K562 (cell line): ENCODE data around the gene BCAS3. TPM values are rescaled to one million over a fixed set of nuclear protein-coding genes. Genes with fewer than 3 reads are reported as not detected.
A peak's percentile ranks its signal among the peaks of the same experiment; 100 is the strongest.

Experiments
- ATAC-seq: fragments of 200-7000 bp; cut with Tn5 transposase; 3 replicates; pipeline ENCODE4 v1.9.1; 2020; ENCODE audit warnings: moderate library complexity
- BruUV-seq: library from RNA; stranded (reverse); fragments of 400-500 nt; replicated peaks from 2 replicates; lab custom pipeline; 2021; lab: Mats Ljungman, UMichigan
- CTCF ChIA-PET: fragments of 300-600 bp; formaldehyde crosslinking; extraction: SDS; loops from one replicate; lab custom pipeline; 2021; ENCODE audit warnings: low intra/inter-chr PET ratio; lab: Yijun Ruan, JAX
- POLR2A ChIA-PET: fragments of 300-600, 350-650 bp; sonication (Branson Sonifier 250); formaldehyde crosslinking; extraction: SDS; loops from one replicate; lab custom pipeline; 2021; ENCODE audit warnings: antibody characterized with exemption, inconsistent platforms; lab: Yijun Ruan, JAX
- DNase-seq, 4 experiments: peaks; one replicate each; pipeline versions ENCODE4 v3.0.0 to v3.0.0-alpha.2; 2011 to 2018; ENCODE audit warnings: low spot score in 3 of 4, mixed read lengths in 3 of 4; ENCODE audit errors: extremely low read depth in 1 of 4
- FAIRE-seq: peaks from 2 replicates; lab custom pipeline; 2011; peaks lifted over from hg19 to GRCh38; lab: Jason Lieb, UNC
- H2AFZ ChIP-seq: 2 replicates; pipeline ENCODE4 v1.6.0; 2011; ENCODE audit warnings: low read depth, low read length, control low read depth, inconsistent platforms
- H3K27ac ChIP-seq: fragments of 200-600 bp; 3 replicates; pipeline ENCODE4 v1.8.0; 2011; ENCODE audit warnings: low read depth, mild to moderate bottlenecking, control low read depth, inconsistent platforms, low read length, moderate library complexity, mixed read lengths; ENCODE audit errors: extremely low read depth
- H3K27me3 ChIP-seq, 2 experiments: fragments of 300-600 bp in 1 of 2; 2 replicates in 1 of 2; 3 replicates in 1 of 2; pipeline versions ENCODE4 v1.6.0 to v1.8.0; 2011; ENCODE audit warnings: inconsistent platforms in 2 of 2, low read length in 2 of 2, mild to moderate bottlenecking in 1 of 2, mixed read lengths in 1 of 2, moderate library complexity in 1 of 2; ENCODE audit not compliant: control insufficient read depth in 2 of 2, insufficient read depth in 2 of 2
- H3K36me3 ChIP-seq: fragments of 300-600 bp; 3 replicates; pipeline ENCODE4 v1.8.0; 2011; ENCODE audit warnings: mild to moderate bottlenecking, low read length, inconsistent platforms; ENCODE audit not compliant: control insufficient read depth, insufficient read depth
- H3K4me1 ChIP-seq, 2 experiments: fragments of 200-600 bp in 1 of 2; replicated peaks in 1 of 2; 2 replicates in 1 of 2; 3 replicates in 1 of 2; pipeline versions ENCODE4 v1.5.1 to v1.8.0; 2011; ENCODE audit warnings: inconsistent platforms in 2 of 2, low read length in 2 of 2, mild to moderate bottlenecking in 1 of 2, mixed read lengths in 1 of 2, moderate library complexity in 1 of 2; ENCODE audit not compliant: control insufficient read depth in 2 of 2, insufficient read depth in 2 of 2
- H3K4me2 ChIP-seq: 2 replicates; pipeline ENCODE4 v1.6.1; 2011; ENCODE audit warnings: low read length, control low read depth, inconsistent platforms, mixed read lengths; ENCODE audit not compliant: insufficient read depth
- H3K4me3 ChIP-seq: fragments of 200-600 bp; sonication (generic), shearing (Covaris generic); 2 replicates; pipeline ENCODE4 v1.5.1; 2016; ENCODE audit warnings: control low read depth, inconsistent platforms
- H3K79me2 ChIP-seq: fragments of 200-600 bp; 3 replicates; pipeline ENCODE4 v1.8.0; 2011; ENCODE audit warnings: low read length, inconsistent platforms; ENCODE audit not compliant: control insufficient read depth, insufficient read depth
- H3K9ac ChIP-seq, 2 experiments: 2 replicates each; pipeline versions ENCODE4 v1.6.0 to v1.6.1; 2011; ENCODE audit warnings: low read depth in 2 of 2, low read length in 2 of 2, control low read depth in 1 of 2, inconsistent platforms in 1 of 2, mild to moderate bottlenecking in 1 of 2, mixed read lengths in 1 of 2; ENCODE audit not compliant: insufficient read depth in 1 of 2
- H3K9me1 ChIP-seq: one replicate; pipeline ENCODE4 v1.6.0; 2011; ENCODE audit warnings: inconsistent platforms, mild to moderate bottlenecking, low read length, moderate library complexity; ENCODE audit not compliant: control insufficient read depth, insufficient read depth
- H3K9me3 ChIP-seq: replicated peaks from 2 replicates; pipeline ENCODE4 v1.5.1; 2011; ENCODE audit warnings: low read depth, low read length, inconsistent platforms; ENCODE audit not compliant: control insufficient read depth, insufficient read depth
- H4K20me1 ChIP-seq: replicated peaks from 2 replicates; pipeline ENCODE4 v1.6.1; 2011; ENCODE audit warnings: low read length, inconsistent platforms, mixed read lengths; ENCODE audit not compliant: control insufficient read depth, insufficient read depth
- IFI16 ChIP-seq: fragments of 250-450 bp; sonication (Bioruptor Pico); IDR thresholded peaks from 2 replicates; pipeline ENCODE4 v2.1.2; 2022; ENCODE audit warnings: mild to moderate bottlenecking, inconsistent platforms
- NCOA1 ChIP-seq: fragments of 450-650 bp; IDR thresholded peaks from 2 replicates; pipeline ENCODE4 v1.6.1; 2016; ENCODE audit warnings: low read depth
- PHTF2 ChIP-seq: fragments of 250-450 bp; sonication (Bioruptor Pico); IDR thresholded peaks from 2 replicates; pipeline ENCODE4 v1.5.0; 2021; ENCODE audit warnings: mild to moderate bottlenecking
- PYGO2 ChIP-seq: fragments of 450-650 bp; IDR thresholded peaks from 2 replicates; pipeline ENCODE4 v1.6.1; 2016; ENCODE audit warnings: mild to moderate bottlenecking, missing genetic modification characterization, moderate library complexity, missing compliant biosample characterization
- SAFB2 ChIP-seq: fragments of 200-400 bp; formaldehyde crosslinking; IDR thresholded peaks from 2 replicates; pipeline ENCODE4 v1.6.1; 2018; ENCODE audit warnings: borderline replicate concordance, low read length, low read depth, moderate library complexity; ENCODE audit not compliant: severe bottlenecking
- WGBS: fragments of 100-300 bp; shearing (Covaris generic); methylation state at CpG from one replicate; pipeline ENCODE4 v1.1.6; 2016; ENCODE audit warnings: low coverage, mixed read lengths; ENCODE audit not compliant: insufficient coverage; ENCODE audit errors: missing lambda C conversion rate; 5-methylcytosine and 5-hydroxymethylcytosine counted together
- in situ Hi-C: fragments of 300-500 bp; cut with MboI; formaldehyde crosslinking; loops from 4 replicates; pipeline ENCODE4 v1.15.0; 2018; ENCODE audit warnings: inconsistent platforms, mixed read lengths
- intact Hi-C: fragments of 100-400 bp; cut with micrococcal nuclease; formaldehyde crosslinking; loops from 2 replicates; pipeline ENCODE4 v1.14.2; 2022
- polyA plus RNA-seq, 8 experiments: library from polyadenylated mRNA; depleted of rRNA in 4 of 8; stranded (reverse) in 5 of 8; unstranded in 3 of 8; fragments of >200 nt; fragmentation: Nextera tagmentation in 2 of 8; fragmentation: Illumina TruSeq in 1 of 8; extraction: Ambion mirVana in 2 of 8; extraction: Trizol in 1 of 8; gene quantifications; 2 replicates each; pipeline versions ENCODE4 v1.2.1 to v1.2.3, GENCODE V29; 2011 to 2014; ENCODE audit warnings: inconsistent platforms in 1 of 8, missing spikeins in 1 of 8
- total RNA-seq, 7 experiments: library from RNA; depleted of rRNA in 6 of 7; stranded (reverse); fragments of >200 nt in 6 of 7; fragmentation: Illumina TruSeq in 2 of 7; extraction: Trizol in 2 of 7; gene quantifications; 2 replicates each; pipeline versions ENCODE4 v1.2.1 to v1.2.3, GENCODE V29; 2011 to 2021; ENCODE audit warnings: low replicate concordance in 1 of 7
- TF ChIP-seq, protein P1 (sequence below), 2 experiments: fragments of 250-450 bp in 1 of 2; fragments of 450-650 bp in 1 of 2; sonication (Bioruptor Pico) in 1 of 2; IDR thresholded peaks; 2 replicates each; pipeline versions ENCODE4 v1.6.1 to v1.8.0; 2016 to 2021; ENCODE audit warnings: mild to moderate bottlenecking in 2 of 2, moderate library complexity in 2 of 2, missing compliant biosample characterization in 1 of 2, missing genetic modification characterization in 1 of 2
- TF ChIP-seq, protein P2 (sequence below): fragments of 450-650 bp; IDR thresholded peaks from 2 replicates; pipeline ENCODE4 v1.6.1; 2017; ENCODE audit warnings: antibody characterized with exemption, mild to moderate bottlenecking
- TF ChIP-seq, protein P3 (sequence below), 2 experiments: fragments of 200-800 bp in 1 of 2; sonication (Bioruptor generic) in 1 of 2; sonication (generic) in 1 of 2; formaldehyde crosslinking in 1 of 2; IDR thresholded peaks in 1 of 2; conservative IDR thresholded peaks in 1 of 2; 2 replicates each; pipeline versions ENCODE4 v1.5.0 to v1.6.1; 2016 to 2020; ENCODE audit warnings: missing compliant biosample characterization in 1 of 2, missing genetic modification characterization in 1 of 2, missing genetic modification reagents in 1 of 2
- TF ChIP-seq, protein P4 (sequence below): fragments of 450-650 bp; conservative IDR thresholded peaks from 2 replicates; pipeline ENCODE4 v1.6.1; 2016; ENCODE audit warnings: missing genetic modification characterization, low read depth, mild to moderate bottlenecking, control low read depth, missing compliant biosample characterization
- TF ChIP-seq, protein P5 (sequence below): fragments of 250-450 bp; sonication (Bioruptor Pico); IDR thresholded peaks from 2 replicates; pipeline ENCODE4 v1.5.0; 2021; ENCODE audit warnings: mild to moderate bottlenecking, borderline replicate concordance

Gene BCAS3
- total and polyA plus RNA-seq, 9 of the 15 experiments (the other 6 are each of a cell fraction or from before 2014, with no cell fraction given): 1.9 to 5.5 (median 3.5) TPM

DNA sequence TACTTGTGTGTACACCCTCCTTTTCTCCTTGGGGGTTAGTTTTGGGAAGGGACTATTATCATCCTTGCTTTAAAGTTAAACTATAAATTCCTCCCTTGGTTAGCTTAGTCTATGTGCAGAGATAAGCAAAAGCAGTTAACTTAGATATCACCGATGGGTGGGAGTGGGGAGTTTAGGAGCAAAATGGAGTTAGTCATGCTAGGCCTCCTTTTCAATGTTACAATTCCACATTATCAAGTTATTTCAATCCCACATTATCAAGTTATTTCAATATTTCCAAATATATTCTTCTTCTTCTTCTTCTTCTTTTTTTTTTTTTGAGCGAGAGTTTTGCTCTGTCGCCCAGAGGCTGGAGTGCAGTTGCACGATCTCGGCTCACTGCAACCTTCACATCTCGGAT, 1.7 kb upstream of the BCAS3 start:
- CTCF ChIA-PET: interaction anchor here (0.6 kb wide), 1 partner anchor 74 kb away, joined by 3 read pairs; no protein-coding TSS in a partner anchor
- TF ChIP-seq, protein P1, sequence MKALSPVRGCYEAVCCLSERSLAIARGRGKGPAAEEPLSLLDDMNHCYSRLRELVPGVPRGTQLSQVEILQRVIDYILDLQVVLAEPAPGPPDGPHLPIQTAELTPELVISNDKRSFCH (CRISPR knock-in tag; IDR thresholded peaks at IDR 0.05): no peak
- TF ChIP-seq, protein P1 (tag; IDR thresholded peaks at IDR 0.05): peak; percentile 62; the same call in 1 of the 2 replicates
- no peak for TF ChIP-seq NCOA1
- TF ChIP-seq PHTF2 (CRISPR knock-in tag): no peak
- TF ChIP-seq, protein P2, sequence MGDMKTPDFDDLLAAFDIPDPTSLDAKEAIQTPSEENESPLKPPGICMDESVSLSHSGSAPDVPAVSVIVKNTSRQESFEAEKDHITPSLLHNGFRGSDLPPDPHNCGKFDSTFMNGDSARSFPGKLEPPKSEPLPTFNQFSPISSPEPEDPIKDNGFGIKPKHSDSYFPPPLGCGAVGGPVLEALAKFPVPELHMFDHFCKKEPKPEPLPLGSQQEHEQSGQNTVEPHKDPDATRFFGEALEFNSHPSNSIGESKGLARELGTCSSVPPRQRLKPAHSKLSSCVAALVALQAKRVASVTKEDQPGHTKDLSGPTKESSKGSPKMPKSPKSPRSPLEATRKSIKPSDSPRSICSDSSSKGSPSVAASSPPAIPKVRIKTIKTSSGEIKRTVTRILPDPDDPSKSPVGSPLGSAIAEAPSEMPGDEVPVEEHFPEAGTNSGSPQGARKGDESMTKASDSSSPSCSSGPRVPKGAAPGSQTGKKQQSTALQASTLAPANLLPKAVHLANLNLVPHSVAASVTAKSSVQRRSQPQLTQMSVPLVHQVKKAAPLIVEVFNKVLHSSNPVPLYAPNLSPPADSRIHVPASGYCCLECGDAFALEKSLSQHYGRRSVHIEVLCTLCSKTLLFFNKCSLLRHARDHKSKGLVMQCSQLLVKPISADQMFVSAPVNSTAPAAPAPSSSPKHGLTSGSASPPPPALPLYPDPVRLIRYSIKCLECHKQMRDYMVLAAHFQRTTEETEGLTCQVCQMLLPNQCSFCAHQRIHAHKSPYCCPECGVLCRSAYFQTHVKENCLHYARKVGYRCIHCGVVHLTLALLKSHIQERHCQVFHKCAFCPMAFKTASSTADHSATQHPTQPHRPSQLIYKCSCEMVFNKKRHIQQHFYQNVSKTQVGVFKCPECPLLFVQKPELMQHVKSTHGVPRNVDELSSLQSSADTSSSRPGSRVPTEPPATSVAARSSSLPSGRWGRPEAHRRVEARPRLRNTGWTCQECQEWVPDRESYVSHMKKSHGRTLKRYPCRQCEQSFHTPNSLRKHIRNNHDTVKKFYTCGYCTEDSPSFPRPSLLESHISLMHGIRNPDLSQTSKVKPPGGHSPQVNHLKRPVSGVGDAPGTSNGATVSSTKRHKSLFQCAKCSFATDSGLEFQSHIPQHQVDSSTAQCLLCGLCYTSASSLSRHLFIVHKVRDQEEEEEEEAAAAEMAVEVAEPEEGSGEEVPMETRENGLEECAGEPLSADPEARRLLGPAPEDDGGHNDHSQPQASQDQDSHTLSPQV: peak; percentile 70
- TF ChIP-seq, protein P3, sequence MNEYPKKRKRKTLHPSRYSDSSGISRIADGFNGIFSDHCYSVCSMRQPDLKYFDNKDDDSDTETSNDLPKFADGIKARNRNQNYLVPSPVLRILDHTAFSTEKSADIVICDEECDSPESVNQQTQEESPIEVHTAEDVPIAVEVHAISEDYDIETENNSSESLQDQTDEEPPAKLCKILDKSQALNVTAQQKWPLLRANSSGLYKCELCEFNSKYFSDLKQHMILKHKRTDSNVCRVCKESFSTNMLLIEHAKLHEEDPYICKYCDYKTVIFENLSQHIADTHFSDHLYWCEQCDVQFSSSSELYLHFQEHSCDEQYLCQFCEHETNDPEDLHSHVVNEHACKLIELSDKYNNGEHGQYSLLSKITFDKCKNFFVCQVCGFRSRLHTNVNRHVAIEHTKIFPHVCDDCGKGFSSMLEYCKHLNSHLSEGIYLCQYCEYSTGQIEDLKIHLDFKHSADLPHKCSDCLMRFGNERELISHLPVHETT (CRISPR knock-in tag; conservative IDR thresholded peaks at IDR 0.05 in 1 of 2, IDR thresholded peaks at IDR 0.05 in 1 of 2): 0 out of 4 replicates have a peak, but pooled peaks of 1 of the 2 experiments have one; percentile 44
- TF ChIP-seq, protein P4, sequence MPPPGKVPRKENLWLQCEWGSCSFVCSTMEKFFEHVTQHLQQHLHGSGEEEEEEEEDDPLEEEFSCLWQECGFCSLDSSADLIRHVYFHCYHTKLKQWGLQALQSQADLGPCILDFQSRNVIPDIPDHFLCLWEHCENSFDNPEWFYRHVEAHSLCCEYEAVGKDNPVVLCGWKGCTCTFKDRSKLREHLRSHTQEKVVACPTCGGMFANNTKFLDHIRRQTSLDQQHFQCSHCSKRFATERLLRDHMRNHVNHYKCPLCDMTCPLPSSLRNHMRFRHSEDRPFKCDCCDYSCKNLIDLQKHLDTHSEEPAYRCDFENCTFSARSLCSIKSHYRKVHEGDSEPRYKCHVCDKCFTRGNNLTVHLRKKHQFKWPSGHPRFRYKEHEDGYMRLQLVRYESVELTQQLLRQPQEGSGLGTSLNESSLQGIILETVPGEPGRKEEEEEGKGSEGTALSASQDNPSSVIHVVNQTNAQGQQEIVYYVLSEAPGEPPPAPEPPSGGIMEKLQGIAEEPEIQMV: 0 out of 2 replicates have a peak, but pooled peaks have one; percentile 45
- peak; percentile 42; the same call in 1 of the 2 replicates for TF ChIP-seq PYGO2 (tag)
- TF ChIP-seq, protein P5, sequence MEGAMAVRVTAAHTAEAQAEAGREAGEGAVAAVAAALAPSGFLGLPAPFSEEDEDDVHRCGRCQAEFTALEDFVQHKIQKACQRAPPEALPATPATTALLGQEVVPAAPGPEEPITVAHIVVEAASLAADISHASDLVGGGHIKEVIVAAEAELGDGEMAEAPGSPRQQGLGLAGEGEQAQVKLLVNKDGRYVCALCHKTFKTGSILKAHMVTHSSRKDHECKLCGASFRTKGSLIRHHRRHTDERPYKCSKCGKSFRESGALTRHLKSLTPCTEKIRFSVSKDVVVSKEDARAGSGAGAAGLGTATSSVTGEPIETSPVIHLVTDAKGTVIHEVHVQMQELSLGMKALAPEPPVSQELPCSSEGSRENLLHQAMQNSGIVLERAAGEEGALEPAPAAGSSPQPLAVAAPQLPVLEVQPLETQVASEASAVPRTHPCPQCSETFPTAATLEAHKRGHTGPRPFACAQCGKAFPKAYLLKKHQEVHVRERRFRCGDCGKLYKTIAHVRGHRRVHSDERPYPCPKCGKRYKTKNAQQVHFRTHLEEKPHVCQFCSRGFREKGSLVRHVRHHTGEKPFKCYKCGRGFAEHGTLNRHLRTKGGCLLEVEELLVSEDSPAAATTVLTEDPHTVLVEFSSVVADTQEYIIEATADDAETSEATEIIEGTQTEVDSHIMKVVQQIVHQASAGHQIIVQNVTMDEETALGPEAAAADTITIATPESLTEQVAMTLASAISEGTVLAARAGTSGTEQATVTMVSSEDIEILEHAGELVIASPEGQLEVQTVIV (CRISPR knock-in tag): no peak
- no peak for TF ChIP-seq IFI16 (CRISPR knock-in tag)
- TF ChIP-seq SAFB2: no peak

More for the DNA sequence above, 1.7 kb upstream of the BCAS3 start:
- intact Hi-C loops (no loop called here), in situ Hi-C loops (no loop called here)
- H3K4me2 ChIP-seq: no peak overlapping the region
- H3K27ac ChIP-seq: no peak overlapping the region
- H3K4me3 ChIP-seq: no peak overlapping the region
- FAIRE-seq: no peak
- peaks cover 5 to 8% of the 10 kb centered on the region in 2 experiments; a peak in 2 of 5 replicates for H3K4me1 ChIP-seq
- H3K9me3 ChIP-seq: no peaks in the 10 kb centered on the region
- H3K9me1 ChIP-seq: no peaks in the 10 kb centered on the region
- WGBS: 63% methylated on average over 3 of the region's 6 CpGs
- peak overlapping the region; percentile 35; the same call in 1 of the 2 replicates for H2AFZ ChIP-seq
- no peaks in the 10 kb centered on the region for H3K27me3 ChIP-seq
- no peak for DNase-seq
- POLR2A ChIA-PET: no interaction called here
- no peak overlapping the region for H3K9ac ChIP-seq
- no peaks in the 10 kb centered on the region for H4K20me1 ChIP-seq
- no peaks in the 10 kb centered on the region for H3K36me3 ChIP-seq
- no TSS peak for BruUV-seq
- no peaks in the 10 kb centered on the region for H3K79me2 ChIP-seq
- ATAC-seq: no peak
